NCI-H146 treated with DMSO at 0.1 percent for 48 hours (cell line): ENCODE measurements around the gene PCSK2.
A peak's percentile ranks its signal among the peaks of the same experiment; 100 is the strongest.

Source experiments
- DNase-seq: peaks from one replicate; lab custom pipeline; 2025; ENCODE audit not compliant: unreplicated experiment; lab: John Stamatoyannopoulos, UW

PCSK2 gene

DNA sequence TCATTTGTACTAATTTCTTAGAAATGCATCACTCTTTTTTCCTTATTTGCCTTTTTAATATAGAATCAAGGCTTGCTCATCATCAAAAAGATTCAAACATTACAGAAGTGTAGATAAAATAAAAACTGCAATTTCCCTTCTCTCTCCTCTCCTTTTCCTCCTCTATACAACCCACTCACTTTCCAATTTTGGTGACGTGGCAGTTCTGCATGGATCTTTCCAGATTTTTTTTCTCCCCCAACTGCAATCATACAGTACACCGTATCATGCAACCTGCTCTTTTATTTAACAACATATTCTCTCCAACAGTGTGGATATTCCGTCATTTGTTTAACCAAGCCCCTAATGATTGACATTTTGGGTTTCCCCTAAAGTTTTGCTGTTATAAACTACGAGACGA is 163.8 kb downstream of the PCSK2 start:
- no peak for DNase-seq

DNA sequence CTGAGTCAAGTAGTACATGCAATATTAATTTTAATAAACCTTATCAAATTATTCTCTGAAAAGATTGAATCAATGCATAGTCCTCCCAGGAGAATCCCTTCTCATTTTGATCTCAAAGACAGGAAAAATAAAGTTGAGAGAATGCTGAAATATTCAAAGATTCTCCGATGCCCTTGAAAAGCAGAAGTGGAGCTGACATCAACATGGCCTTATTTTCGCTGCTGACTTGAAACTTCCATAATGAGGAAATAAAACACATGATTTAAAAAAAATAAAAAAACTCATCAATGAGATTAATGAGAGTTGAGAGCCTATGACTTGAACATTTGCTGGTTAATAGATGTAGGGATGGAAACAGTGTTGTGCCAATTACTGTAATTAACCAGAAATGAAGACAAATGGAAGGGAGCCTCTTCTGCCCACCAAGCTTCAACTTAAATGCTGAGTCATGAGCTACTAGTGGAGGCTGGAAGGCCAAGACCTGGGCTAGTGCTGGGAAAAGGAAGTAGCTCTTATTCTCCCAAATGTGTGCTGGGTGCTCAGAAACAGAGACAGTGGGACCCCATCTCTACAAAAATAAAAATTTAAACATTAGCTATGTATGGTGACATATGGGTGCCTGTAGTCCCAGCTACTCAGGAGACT is 164.4 kb downstream of the PCSK2 start:
- no peak for DNase-seq

DNA sequence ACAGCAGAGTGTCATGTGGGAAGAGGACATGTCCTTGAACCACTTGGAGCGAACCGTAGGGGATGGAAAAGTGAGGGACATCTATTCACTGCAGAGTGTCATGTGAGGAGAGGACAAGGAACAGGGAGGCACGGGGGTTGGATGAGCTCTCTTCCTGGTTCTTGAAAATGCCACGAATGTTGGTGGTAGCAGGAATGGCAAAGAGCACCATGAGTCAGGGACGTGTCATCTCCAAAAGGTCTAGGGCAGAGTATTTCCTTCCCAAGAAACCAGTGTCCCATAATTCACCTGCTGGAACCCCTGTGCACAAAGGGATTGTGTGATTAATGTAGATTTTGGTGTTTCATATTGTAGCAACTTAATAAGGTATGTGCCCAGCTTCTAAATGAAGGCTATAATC is 167.6 kb downstream of the PCSK2 start:
- DNase-seq = no peak

DNA sequence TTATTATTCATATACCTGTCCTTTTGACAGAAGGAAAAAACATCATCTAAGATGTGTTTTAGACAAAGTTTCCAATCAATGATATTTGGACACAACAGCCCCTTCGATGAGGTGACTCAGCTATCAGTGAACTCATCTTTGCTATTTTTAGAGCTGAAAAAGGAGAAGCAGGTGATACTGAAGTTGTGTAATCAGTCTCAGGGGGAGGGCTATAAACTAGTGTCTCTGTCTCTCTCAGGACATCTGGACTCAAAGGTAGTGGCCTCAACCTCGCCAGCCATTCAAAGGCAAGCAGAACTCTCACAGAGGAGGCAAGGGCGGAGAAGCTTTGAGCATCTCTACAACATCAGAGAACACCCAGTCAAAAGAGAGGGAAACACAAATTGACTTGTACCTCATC is 168.9 kb downstream of the PCSK2 start:
- peak; percentile 86 for DNase-seq

DNA sequence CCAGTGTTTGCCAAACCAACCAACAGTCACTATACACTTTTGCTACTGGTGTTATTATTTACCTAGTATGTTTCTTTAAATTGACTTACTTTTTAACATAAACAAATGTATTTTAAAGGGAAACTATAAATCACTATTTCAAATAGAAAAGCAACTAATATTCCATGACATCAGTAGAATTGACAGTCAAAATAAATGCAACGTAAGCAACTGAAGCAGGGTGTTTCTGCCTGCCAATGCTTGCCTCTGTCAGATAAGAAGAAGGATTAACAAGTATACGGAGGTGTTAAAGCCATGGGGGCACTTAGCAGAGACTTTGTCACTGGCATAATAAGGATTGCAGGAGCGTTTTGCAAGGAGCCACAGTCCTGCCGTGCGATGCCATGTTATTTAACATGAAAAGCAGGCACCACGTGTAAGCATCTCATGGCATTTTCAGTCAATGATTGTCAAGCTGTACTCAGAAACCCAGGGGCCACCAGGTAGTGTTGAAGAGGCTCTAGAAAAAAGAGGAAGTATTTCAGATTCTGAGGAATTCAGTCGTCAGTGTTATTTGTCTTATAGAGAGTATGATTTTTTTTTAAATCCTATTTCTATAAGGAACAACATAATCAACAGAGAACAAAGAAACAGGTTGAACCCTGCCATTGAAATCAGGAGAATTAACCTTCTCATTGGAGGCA is 172.6 kb downstream of the PCSK2 start:
- DNase-seq = no peak

DNA sequence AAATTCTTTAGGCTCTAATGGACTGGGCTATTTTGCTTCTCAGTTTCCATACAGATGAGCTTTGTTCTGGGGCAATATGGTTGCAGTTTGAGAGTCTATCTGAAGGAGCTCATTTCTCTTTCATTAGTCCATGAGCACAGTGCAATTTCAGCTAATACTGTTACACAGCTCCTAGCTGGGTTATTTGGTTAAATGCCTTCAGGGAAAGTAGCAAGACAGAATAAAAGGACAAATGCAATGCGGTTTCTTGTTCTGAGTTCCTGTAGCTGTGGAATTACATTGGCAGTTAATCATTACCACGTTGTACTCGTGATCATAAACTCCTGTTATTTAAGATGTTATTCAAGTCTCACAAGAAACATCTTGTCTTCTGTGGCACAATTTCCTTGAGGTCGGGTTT is 176.6 kb downstream of the PCSK2 start:
- DNase-seq = no peak

DNA sequence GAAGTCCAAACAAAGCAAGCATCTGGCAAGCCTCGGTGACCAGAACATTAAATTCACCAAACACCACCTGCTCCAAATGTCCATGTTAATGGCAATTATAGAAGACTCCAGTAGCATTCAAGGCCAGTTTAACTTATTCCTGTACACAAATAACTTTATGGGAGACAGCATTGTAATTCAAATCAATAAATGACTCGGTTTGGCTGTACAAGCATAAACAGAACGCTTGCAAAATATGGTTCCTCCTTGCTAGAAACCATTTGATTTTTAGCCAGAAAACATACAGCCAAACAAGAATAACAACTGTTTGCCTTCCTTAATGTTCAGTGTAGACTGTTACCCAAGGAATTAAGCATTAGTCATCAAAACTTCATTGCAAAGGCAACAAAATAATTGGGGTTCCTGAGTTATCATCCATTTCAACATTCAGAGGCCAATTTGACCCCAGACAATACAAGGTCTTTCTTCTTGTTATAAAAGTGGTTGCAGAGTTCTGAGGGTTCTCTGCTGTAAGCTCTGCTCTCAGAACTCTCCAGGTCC is 179.3 kb downstream of the PCSK2 start:
- no peak for DNase-seq

DNA sequence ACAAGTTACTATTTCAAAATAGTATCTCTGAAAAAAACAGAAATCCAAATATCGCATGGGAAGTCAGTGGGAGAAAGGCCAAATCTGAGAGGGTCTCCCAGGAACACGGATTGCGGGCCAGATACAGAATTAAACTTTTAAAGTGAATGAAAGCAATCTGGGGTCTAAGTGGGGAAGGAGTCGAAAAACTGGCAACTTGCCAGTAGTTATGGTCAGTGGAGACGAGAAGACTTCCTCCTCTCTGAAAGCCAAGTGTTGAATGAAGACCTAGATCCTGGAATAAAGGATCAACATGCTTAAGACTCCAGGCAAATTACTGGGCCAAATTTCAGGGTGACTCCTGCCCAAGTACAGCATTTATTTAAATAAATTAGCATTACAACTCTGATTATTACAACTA is 180.7 kb downstream of the PCSK2 start:
- no peak for DNase-seq

DNA sequence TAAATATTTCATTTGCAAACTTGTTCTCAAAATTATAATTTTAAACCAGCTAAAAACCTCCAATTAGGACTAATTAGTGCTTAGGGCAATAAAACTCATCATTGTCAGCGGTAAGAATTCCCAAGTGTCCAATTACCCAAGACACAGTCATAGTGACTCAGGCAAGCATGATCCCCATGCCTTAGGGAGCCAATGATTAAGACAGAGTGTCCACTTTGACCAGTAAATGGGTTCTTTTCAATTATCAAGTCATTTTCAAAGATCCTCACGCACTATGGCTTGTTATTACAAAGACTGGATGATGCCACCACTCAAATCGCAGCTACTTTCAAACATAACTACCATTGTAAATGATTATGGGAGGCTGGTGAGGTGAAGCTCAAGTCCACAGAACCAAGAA is 190.4 kb downstream of the PCSK2 start:
- DNase-seq = no peak

DNA sequence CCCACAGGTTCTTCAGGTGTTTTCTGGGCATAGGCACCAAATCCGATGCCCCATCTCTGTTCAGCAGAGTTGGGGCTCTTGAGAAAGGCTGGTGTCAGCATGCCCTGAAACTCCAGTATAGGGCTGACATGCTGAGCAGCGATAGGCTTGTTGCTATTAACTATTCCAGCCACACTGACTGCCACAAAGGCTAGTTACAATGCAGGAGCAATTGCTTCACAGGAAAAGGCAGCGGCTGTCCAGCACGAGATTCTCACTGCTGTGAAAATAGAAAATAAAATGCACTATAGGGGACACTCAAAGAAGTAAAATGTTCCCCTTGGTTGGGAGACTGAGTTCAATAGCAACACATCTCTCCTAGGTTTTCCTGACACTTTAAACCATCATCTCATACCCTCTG is 191.9 kb downstream of the PCSK2 start:
- no peak for DNase-seq

DNA sequence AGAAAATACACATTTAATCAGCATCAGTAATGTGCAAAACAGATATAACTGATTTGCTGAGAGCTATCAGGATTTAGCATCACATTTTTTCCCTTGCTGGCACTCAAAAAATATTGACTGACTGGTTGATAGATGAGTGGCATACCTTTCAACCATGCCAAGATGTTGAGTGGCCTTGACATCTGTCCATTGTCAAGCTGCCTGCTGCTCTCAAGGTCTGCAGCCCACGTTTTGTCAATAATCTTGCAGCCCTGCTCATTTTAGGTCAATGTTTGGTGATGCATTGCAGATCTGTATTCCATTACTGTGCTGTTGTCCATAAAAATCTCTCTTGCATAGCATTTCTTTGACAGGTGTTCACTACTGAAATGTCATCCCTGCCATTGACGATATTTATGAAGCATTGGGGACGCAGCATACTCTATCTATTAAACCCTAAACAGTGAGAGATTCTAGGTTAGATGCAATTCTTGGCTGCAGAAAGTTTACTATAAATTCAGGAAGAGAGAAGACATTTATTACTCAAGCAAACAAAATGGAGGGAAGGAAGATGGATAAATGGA is 192.7 kb downstream of the PCSK2 start:
- DNase-seq = no peak

DNA sequence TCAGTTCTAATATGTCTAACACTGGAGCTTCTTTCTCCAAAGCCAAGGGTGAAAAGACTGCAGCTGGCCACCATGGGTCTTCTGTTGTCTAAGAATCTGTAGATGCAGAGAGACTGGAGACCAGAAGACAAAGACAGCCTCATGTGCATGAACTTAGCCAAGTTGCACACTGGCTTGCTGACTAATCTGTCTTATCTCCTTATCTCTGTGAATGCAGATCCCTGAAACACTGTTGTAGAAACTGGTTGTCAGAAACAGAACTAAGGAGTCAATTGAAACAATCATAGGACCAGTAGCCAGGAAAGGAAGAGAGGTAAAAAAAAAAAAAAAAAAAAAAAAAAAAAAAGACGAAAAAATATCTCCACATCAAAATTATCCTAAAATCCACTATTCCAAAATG is 194.7 kb downstream of the PCSK2 start:
- DNase-seq = no peak

DNA sequence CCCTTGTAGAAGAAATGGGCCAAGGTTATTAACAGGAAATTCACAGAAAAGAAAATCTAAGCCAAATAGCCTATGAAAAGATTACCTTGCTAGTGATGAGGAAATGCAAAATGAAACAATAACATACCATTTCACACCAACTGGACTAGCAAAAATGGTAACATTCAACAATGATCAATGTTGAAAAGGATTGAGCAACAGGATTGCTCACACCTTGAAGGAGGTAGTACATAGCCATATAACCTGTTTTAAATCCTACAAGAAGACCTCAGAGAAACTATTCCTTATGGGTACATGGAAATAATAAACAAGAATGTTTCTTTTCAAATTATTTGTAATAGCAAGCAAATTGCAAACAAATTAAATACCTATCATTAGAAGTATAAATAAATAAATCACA is 196.9 kb downstream of the PCSK2 start:
- no peak for DNase-seq

DNA sequence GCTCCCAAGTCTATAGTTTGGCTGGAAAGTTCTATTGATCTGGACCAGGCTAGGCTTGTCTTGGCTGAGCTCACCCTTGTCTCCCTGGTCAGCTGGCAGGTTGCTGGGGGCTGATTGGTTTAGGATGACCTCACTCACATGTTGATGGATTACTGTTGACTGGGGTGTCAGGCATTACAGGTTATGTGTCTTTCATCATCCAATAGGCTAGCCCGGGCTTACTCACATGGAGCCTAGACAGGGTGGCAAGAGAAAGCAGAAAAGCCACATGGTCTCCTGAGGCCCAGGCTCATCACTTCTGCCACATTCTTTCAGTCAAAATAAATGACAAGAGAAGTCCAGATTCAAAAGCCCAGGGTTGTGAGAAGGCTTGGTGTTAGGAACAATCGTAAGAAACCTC is 200.8 kb downstream of the PCSK2 start:
- DNase-seq = no peak

DNA sequence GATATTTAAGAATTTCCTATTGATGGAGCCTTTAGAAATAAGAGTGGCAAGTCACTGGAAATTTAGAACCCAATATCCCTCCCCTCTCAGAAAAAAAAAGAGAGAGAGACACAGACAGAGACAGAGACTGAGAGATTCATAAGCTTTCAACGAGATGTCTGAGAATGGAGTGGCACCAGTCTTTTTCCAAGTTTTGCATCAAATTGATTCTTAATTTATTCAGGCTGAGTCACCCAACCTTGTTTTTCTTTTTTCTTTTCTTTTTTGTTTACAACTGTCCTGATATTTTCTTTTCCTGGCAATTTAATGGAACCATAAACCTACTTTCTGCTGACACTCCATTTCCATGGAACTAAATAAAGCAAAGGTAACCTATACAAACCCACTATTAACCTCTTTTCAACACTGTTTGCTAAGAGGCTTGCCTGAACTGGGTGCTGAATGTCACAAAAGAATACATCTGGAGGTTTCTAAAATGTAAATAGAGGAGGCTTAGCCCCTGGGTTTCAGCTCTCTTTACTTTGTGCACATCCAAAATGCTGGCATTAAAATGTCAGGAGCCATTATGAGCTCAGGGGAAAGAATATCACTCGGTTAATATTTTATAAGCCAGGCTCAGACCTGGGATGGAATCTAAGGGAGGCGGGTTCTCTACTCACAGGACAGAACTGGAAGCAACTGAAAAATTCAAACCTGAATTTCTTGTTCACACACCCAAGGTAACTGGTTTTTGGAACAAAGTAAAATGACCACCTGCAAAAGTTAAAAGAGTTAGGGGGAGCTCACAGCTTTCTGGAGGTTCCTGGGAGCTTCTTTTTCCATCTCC is 203.5 kb downstream of the PCSK2 start:
- DNase-seq = peak; percentile 99

DNA sequence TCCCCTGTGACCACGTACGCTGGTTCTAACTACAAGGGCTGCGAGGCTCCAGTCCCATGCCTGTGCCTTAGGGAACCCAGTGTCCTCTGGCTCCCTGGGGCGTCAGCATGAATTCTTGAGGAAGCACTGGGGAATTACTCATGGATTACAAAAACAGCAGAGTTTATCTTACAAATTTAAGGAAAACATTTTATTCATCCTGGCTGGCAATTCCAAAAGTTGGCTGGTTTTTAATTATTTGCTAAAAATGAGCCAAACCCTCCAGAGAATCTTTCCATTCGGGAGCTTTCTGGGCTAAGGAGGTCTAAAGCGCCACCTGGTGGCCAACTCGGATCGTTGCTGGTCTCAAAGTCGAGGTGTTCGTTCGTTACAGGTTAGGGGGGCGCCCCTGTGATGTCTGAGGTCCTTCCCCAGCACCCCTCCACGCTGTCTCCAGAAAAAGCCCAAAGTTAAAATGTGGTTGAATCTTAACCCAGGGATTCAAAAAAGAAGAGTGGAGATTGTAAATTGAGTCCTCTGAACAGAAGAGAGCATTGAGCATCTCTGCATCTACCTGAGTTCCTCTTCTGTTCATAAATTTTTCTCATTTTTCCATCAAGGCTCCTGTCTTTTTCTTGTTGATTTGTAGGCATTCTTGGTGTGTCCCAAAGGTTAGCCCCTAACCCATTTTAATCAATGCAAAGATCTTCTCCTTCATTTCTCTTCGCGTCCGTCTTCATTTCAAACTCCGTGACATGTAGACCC is 205.0 kb downstream of the PCSK2 start:
- peak; percentile 33 for DNase-seq

DNA sequence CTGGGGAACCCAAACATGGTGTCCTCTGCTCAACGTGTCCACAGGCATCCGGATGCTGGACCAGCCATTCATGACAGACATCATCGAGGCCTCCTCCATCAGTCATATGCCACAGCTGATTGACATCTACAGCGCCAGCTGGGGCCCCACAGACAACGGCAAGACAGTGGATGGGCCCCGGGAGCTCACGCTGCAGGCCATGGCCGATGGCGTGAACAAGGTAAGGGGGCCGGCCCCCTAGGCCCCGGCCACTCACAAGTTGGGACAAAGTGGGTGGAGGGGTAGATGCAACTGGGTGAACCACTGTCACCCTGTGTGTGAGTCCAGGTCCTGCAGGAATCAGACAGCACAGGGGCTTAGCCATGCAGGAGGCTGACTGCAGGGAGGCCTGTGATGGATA is 209.8 kb downstream of the PCSK2 start:
- DNase-seq = no peak

DNA sequence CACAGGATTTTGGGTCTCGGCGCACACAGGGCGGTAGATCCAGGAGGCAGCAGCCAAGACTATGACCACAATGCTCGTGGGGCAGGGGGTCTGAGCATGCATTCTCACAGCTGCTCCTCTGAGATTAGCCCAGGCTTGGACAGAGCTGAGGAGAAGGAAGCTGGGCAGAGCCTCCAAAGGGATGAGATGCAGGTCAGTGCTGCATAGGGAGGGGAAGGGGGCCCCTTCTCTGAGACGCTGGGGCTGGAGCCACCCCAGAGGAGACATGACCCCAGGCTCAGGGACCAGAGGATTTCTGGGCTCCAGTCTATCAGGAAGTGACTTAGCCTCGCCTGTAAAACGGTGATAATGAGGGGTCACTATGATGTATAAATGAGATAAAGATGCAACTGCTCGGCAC is 210.4 kb downstream of the PCSK2 start:
- no peak for DNase-seq

DNA sequence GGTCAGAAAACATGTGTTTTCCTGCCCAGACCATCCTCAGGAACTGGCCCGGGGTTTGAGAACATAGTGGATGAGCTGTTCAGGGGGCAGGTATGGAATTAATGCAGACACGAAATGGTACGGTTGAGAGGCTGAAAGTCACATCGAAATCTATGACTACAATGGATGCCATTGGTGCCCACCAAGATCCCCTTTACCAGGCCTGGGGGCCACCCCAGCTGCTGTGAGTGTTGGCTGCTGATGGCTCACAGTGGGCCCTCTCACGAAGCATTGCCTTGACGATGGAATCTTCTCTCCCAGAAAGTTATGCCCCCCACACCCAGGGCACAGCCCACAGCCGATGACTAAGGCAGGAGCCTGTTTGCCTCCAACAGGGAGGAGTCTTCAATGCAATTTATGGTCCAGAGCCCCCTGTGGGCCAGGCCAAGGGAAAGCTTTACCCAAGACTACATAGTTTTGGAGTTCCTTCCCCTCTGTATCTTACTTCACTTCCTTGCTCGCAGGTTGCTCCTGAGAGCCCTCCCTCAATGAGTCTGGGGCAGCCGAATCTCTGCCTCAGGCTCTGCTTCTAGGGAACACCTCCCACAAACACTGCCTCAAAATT is 211.7 kb downstream of the PCSK2 start:
- DNase-seq = no peak

DNA sequence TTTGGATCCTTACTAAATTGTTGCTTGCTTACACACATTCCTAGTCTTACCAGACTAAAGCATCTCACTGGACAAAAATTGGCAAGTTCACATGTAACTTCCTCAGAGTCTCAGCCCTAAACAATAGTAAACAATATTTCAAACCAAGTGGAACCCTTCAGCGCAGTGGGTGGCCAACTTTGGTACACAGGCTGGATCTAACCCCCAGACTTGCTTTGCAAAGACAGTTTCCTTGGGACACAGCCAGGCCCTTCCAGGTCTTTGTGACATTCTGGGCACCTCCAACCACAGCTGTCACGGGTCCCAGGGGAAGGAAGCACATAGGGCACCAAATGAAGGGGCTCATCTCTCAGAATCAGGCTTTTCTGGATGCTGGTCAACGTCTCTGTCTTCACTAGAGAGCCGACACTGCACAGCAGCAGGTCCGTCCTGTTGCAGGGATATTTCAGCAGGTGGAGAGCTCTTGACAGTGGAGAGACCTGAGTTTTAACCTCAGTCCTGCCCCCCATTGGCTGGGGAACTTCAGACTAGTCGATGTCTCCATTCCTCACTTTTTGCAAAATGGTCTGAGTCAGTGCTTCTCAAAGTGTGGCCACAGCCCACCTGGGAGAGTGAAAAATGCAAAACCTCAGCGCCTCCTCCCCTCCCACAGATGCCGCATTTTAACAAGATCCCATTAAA is 212.9 kb downstream of the PCSK2 start:
- DNase-seq = no peak
